IPS-15b (cell line): ENCODE measurements around the gene DYNC1I1.

Experiments used
- H3K27me3 ChIP-seq: one replicate; pipeline ENCODE4 v1.6.1; 2013; ENCODE audit warnings: low read length; ENCODE audit not compliant: control insufficient read depth, insufficient read depth
- H3K36me3 ChIP-seq: one replicate; pipeline ENCODE4 v1.6.1; 2013; ENCODE audit warnings: low read length; ENCODE audit not compliant: control insufficient read depth, insufficient read depth
- H3K4me1 ChIP-seq: one replicate; pipeline ENCODE4 v1.6.1; 2013; ENCODE audit warnings: mild to moderate bottlenecking, low read length; ENCODE audit not compliant: control insufficient read depth, insufficient read depth
- H3K4me3 ChIP-seq: one replicate; pipeline ENCODE4 v1.5.1; 2013; ENCODE audit warnings: low read depth, low read length
- H3K9ac ChIP-seq: one replicate; pipeline ENCODE4 v1.6.1; 2013; ENCODE audit warnings: low read depth, mild to moderate bottlenecking, low read length
- H3K9me3 ChIP-seq: one replicate; pipeline ENCODE4 v1.6.1; 2013; ENCODE audit warnings: mild to moderate bottlenecking, low read length; ENCODE audit not compliant: control insufficient read depth, insufficient read depth

DYNC1I1 gene

GRCh38 chr7:95772298-95772770, at the start of gene DYNC1I1:
Gene DYNC1I1 (plus strand): TSS chr7:95772554. CDS start chr7:95804730, 32,176 bp downstream.
- no peak within 1 kb of the TSS for H3K9ac ChIP-seq

DNA sequence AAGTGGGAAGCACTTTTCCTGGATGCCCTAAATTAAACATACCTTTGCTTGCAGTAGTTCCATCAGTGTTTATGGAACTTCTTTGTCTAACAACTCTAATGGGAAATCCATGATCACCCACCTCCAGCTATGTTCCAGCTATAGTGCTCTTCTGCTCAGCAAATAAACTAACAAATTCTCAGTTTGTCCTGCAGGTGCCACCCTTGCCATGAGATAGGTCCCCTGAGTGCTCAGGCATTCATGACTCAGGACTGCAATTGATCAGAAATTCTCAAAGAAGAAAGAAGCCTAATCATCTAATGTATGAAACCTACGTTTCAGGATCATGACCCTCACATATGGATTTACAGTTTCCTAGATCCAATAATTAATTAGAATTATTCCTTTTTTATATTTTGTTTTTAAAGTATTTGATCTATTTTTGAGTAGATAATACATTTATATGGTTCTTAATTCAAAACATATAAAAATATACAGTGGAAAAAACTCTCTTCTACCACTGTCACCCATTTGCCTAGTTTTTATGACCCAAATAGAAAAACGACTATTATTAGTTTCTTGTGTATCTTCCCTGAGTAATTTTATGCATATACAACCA, 48.7 kb upstream of the DYNC1I1 start:
- Histone ChIP-seq H3K9ac (no peak overlapping the region), H3K4me3 (no peak overlapping the region), H3K27me3 (peaks cover 2% of the 10 kb centered on the region), H3K9me3 (no peaks in the 10 kb centered on the region), H3K36me3 (no peaks in the 10 kb centered on the region), H3K4me1 (no peaks in the 10 kb centered on the region)

More at GRCh38 chr7:95772298-95772770, at the start of gene DYNC1I1:
- peak within 1 kb of the TSS; percentile 74 for H3K4me3 ChIP-seq
- no peaks in the 10 kb centered on the region for H3K9me3 ChIP-seq
- H3K27me3 ChIP-seq: peaks cover 22% of the 10 kb centered on the region
- H3K4me1 ChIP-seq: peaks cover 10% of the 10 kb centered on the region
- no peaks in the 10 kb centered on the region for H3K36me3 ChIP-seq

DNA sequence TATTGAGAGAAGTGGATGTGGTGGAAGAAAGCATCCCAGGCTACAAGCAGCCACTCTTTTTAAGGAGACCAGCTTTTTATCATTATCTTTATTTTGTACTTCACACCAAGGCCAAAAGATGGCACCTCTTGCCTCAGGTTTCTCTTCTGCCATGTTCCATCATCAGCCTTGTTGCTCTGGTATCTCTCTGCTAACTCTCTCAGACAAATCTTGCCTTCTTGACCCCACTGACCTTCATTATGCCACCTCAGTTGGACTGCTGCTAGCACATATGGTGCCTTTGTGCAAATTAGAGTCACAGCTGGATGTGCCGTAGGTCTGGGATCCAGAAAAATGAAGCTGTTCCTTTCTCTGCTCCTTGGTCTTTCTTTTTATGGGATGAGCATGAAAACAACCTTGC, 47.1 kb upstream of the DYNC1I1 start:
- Histone ChIP-seq H3K27me3 (peaks cover 2% of the 10 kb centered on the region), H3K36me3 (no peaks in the 10 kb centered on the region), H3K4me1 (no peaks in the 10 kb centered on the region), H3K9me3 (no peaks in the 10 kb centered on the region), H3K9ac (no peak overlapping the region), H3K4me3 (no peak overlapping the region)

DNA sequence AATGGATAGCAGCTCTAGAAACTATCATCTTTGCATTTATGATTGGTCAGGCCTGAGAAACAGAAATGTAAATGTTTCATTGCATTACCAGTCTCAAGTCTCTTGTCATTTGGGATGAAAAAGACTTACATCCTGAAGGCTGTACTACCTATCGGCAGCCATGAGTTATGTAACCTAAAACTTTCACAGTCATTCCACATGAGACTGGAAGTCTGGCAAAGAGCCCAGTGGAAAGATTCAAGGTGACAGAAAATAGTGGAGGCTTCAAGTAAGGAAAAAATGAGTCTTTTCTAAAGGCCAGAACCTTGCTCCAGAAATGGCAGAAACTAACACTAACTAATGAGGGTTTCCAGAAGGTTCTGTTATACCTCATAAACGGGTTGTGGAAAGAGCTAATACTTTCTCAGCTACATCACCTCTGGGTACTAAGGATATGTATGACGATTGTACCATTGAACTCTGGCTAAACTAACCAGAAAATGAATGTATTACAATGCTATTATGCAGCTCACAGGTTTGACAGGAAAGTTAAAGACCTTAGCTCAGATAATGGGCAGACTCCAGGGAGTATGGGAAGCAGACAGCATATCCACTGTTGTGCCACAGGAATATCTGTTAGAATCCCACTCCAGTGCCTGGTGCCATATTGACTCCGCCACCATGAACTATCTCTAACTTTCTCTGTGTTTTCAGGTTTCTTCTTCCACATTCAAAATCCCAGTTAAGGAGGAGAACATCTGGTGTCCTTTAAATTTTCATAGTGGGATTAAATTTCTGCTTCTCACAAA, 41.7 kb upstream of the DYNC1I1 start:
- H3K9ac ChIP-seq: no peak overlapping the region
- no peaks in the 10 kb centered on the region for H3K36me3 ChIP-seq
- no peak overlapping the region for H3K4me3 ChIP-seq
- H3K9me3 ChIP-seq: no peaks in the 10 kb centered on the region
- H3K27me3 ChIP-seq: no peaks in the 10 kb centered on the region
- no peaks in the 10 kb centered on the region for H3K4me1 ChIP-seq

DNA sequence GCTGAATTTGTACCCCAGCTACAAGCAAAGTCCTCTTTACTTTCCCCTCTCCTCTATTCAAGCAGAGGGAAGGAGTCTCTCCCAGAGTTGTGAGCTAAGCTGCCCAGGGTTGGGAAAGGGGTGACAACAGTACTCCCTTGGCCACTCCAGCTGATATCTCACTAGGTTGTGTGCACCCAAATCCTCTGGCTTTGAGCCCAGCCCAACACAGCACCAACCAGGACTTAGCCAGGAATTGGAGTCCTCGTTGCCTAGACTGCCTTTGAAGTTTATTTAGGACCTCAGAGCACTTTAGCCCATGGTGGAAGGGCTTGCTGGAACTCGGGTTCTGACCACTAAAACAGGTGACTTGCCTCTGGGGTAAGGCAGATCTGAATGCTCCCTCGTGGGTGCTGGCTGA, 35.7 kb upstream of the DYNC1I1 start:
- Histone ChIP-seq H3K4me1 (no peaks in the 10 kb centered on the region), H3K9me3 (no peaks in the 10 kb centered on the region), H3K36me3 (no peaks in the 10 kb centered on the region), H3K4me3 (no peak overlapping the region), H3K9ac (no peak overlapping the region), H3K27me3 (no peaks in the 10 kb centered on the region)

DNA sequence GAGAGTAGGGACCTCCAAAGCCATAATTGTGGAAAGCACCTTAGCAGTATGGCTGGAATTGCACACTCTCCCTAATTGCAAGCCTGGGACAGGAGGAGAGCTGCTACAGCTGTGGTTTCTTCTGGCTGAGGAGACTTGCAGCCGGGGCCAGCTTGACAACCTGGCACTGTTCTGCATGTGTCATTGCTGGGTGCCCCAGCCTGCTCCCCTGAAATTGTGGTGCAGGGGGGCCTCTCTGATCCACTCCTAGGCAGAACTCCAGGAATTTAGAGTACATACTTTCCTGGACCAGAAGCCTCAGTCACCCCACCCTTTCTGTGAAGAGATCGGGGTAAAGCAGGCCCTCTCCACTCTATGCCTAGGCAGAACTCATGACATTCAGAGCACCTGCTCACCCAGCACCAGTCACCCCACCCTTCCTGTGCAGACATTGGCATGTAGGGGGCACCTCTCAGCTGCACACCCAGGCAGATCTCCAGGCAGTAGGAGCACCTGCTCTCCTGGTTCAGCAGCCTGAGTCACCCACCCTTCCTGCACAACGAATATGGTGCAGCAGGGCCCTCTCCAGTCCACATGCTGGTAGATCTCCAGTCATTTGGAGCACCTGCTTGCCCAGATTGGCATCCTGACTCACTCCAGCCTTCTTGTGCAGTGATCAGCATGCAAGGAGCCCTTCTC, 34.4 kb upstream of the DYNC1I1 start:
- Histone ChIP-seq H3K27me3 (no peaks in the 10 kb centered on the region), H3K9ac (no peak overlapping the region), H3K4me3 (no peak overlapping the region), H3K4me1 (no peaks in the 10 kb centered on the region), H3K36me3 (no peaks in the 10 kb centered on the region), H3K9me3 (no peaks in the 10 kb centered on the region)

- Histone ChIP-seq H3K4me3 (no peak overlapping the region), H3K9me3 (no peaks in the 10 kb centered on the region), H3K4me1 (no peaks in the 10 kb centered on the region), H3K27me3 (no peaks in the 10 kb centered on the region), H3K36me3 (no peaks in the 10 kb centered on the region), H3K9ac (no peak overlapping the region)
These were observed 23.3 kb upstream of the DYNC1I1 start for GRCh38 chr7:95749044-95749443.

- no peak overlapping the region for H3K9ac ChIP-seq
- no peaks in the 10 kb centered on the region for H3K27me3 ChIP-seq
- no peaks in the 10 kb centered on the region for H3K4me1 ChIP-seq
- no peaks in the 10 kb centered on the region for H3K9me3 ChIP-seq
- no peaks in the 10 kb centered on the region for H3K36me3 ChIP-seq
- H3K4me3 ChIP-seq: no peak overlapping the region
These were observed 22.8 kb upstream of the DYNC1I1 start for GRCh38 chr7:95749515-95749914.

GRCh38 chr7:95753440-95753839, 18.9 kb upstream of the DYNC1I1 start:
- Histone ChIP-seq H3K36me3 (no peaks in the 10 kb centered on the region), H3K9me3 (no peaks in the 10 kb centered on the region), H3K9ac (no peak overlapping the region), H3K4me1 (no peaks in the 10 kb centered on the region), H3K27me3 (no peaks in the 10 kb centered on the region), H3K4me3 (no peak overlapping the region)

DNA sequence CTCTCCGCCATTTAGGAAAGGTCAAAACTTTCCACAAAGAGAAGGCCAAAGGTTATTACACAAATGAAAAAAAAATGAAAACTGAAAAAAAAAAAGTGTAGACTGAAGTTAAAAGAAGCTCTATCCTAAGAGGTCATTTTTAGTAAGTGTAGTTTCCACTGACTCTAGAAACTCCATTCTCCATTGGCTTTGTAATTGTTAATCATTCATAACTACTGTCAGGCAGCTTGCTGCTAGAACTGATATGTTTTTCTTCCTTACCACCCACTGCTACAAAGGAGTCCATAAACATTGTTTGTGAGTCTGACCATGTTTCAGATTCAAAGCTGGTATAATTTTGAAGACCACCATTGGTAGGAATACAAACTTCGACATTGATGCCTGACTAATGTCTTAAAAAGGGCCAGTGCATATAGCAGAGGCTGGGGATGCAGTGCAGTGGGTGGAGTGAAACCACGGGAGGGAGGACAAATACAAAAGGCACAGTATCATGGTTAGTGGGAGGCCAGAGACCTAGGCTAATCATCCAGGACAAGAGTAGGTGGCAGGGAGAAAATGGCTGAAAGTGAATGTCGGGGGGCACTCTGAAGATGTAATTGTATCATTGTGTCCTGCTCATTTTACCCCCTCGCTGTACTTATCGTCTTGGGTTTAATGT, 16.9 kb upstream of the DYNC1I1 start:
- Histone ChIP-seq H3K27me3 (no peaks in the 10 kb centered on the region), H3K36me3 (no peaks in the 10 kb centered on the region), H3K4me1 (no peaks in the 10 kb centered on the region), H3K9ac (no peak overlapping the region), H3K4me3 (no peak overlapping the region), H3K9me3 (no peaks in the 10 kb centered on the region)

DNA sequence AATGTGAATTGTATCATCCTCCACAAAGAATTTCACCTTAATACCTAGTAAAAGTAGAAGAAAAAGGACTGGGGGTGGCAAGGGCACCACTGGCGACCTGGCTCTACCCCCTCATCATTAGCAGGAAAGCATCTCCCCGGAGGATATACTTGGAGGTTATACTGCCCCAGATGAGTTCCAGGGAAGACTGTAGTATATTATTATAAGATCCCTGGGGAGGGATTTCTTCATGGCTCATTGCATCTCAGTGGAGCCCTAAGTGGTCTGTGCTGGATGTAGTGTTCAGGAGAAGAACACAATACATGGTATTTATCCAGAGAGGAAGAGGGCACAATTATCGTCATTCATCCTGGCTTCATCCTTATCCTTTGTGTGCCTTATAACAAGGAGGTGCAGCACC, 14.2 kb upstream of the DYNC1I1 start:
- Histone ChIP-seq H3K9ac (no peak overlapping the region), H3K4me3 (no peak overlapping the region), H3K27me3 (no peaks in the 10 kb centered on the region), H3K9me3 (no peaks in the 10 kb centered on the region), H3K36me3 (no peaks in the 10 kb centered on the region), H3K4me1 (no peaks in the 10 kb centered on the region)
